ENCODE results near the gene FER. TPM values are rescaled to one million over a fixed set of nuclear protein-coding genes. Genes with fewer than 3 reads are reported as not detected.

Gene FER
- total and polyA plus RNA-seq, 10 of the 15 experiments (the other 5 are each of a cell fraction or from before 2014, with no cell fraction given), result 4.4 to 19.1 (median 9.6) TPM

- 53% methylated on average over 4 of the region's 4 CpGs for WGBS (ENCODE audit: insufficient coverage, insufficient replicate concordance, low lambda C conversion rate, missing lambda C conversion rate)
- Histone ChIP-seq H4K20me1 (ENCODE audit: control insufficient read depth, insufficient read depth) (no peaks in the 10 kb centered on the region), H3K4me2 (ENCODE audit: control insufficient read depth, insufficient read depth) (no peak overlapping the region), H2AFZ (ENCODE audit: control insufficient read depth, low read depth, low read length) (no peak overlapping the region), H3K4me3 (no peak overlapping the region), H3K4me1 (ENCODE audit: control insufficient read depth, insufficient read depth, low read length) (no peaks in the 10 kb centered on the region), H3K27me3 (replicated peaks in 1 of 2; ENCODE audit: control insufficient read depth in 2 of 2, insufficient read depth in 2 of 2, low read length in 1 of 2) (no peaks in the 10 kb centered on the region), H3K79me2 (ENCODE audit: control insufficient read depth, insufficient read depth, low read length) (no peaks in the 10 kb centered on the region), H3K27ac (ENCODE audit: control insufficient read depth, insufficient read depth) (no peak overlapping the region), H3K9me3 (replicated peaks; ENCODE audit: control insufficient read depth, insufficient read depth, low read length) (no peaks in the 10 kb centered on the region; the same call in 1 of the 3 replicates), H3K9ac (ENCODE audit: control insufficient read depth, insufficient read depth, low read length) (no peak overlapping the region), H3K36me3 (ENCODE audit: control insufficient read depth in 2 of 2, insufficient read depth in 2 of 2, low read length in 1 of 2) (no peaks in the 10 kb centered on the region; a peak in 1 of 4 replicates)
- SMC1A ChIA-PET (ENCODE audit: uncharacterized antibody, unreplicated experiment), result interaction anchor here (1.7 kb wide), 1 partner anchor 9 kb away, joined by 4 read pairs; no protein-coding TSS in a partner anchor
- FAIRE-seq (no peak), ATAC-seq (peak; percentile 22; the same call in 2 of the 3 replicates), DNase-seq (ENCODE audit: low read depth, low spot score) (no peak)
- intact Hi-C loops (cut with micrococcal nuclease; ENCODE audit: unreplicated experiment), result no loop called here
- CTCF ChIA-PET, result no interaction called here
- TF ChIP-seq ZBTB33 (IDR thresholded peaks at IDR 0.05) (no peak), NFYB (IDR thresholded peaks at IDR 0.05; ENCODE audit: insufficient read depth, low read depth, low read length) (no peak), EP300 (IDR thresholded peaks at IDR 0.05; ENCODE audit: borderline replicate concordance in 1 of 2, control insufficient read depth in 1 of 2, low read depth in 2 of 2, low read length in 2 of 2) (no peak), CBX3 (IDR thresholded peaks at IDR 0.05; ENCODE audit: borderline replicate concordance, low read depth) (no peak), ELK1 (IDR thresholded peaks at IDR 0.05; ENCODE audit: low read depth, low read length) (no peak), SMAD1 (IDR thresholded peaks at IDR 0.05; ENCODE audit: low read depth, partially characterized antibody) (no peak), RELB (IDR thresholded peaks at IDR 0.05; ENCODE audit: low read depth) (no peak), HDAC2 (IDR thresholded peaks at IDR 0.05) (no peak), BRCA1 (IDR thresholded peaks at IDR 0.05; ENCODE audit: low read depth, low read length) (no peak), CHD4 (IDR thresholded peaks at IDR 0.05) (no peak)
- POLR2A ChIA-PET, result interaction anchor here (1.1 kb wide), 1 partner anchor 21 kb away, joined by 3 read pairs; no protein-coding TSS in a partner anchor
- RAD21 ChIA-PET (ENCODE audit: unreplicated experiment), result interaction anchor here (0.7 kb wide), 1 partner anchor 423 kb away, joined by 3 read pairs; no protein-coding TSS in a partner anchor
- BruUV-seq (replicated peaks), result no TSS peak
- in situ Hi-C loops (cut with MboI), result no loop called here
These were observed 250.0 kb downstream of the FER start for GRCh38 chr5:108997720-108998119.
